Pancreas (tissue), 10 donors: Measurements from ENCODE around the gene CCNK. TPM values are rescaled to one million over a fixed set of nuclear protein-coding genes. Genes with fewer than 3 reads are reported as not detected.
A peak's percentile ranks its signal among the peaks of the same experiment; 100 is the strongest.

Experiments used
- ATAC-seq, 4 donors: fragments of 200-7000 bp; cut with Tn5 transposase; one replicate each; pipeline versions ENCODE4 v1.8.0 to v1.9.1; 2020; ENCODE audit warnings: mild to moderate bottlenecking in 4 of 4, moderate library complexity in 4 of 4
- DNase-seq, 6 donors: peaks; one replicate each; pipeline ENCODE4 v3.0.0-alpha.2; 2020
- FAIRE-seq: peaks from 2 replicates; lab custom pipeline; 2012; peaks lifted over from hg19 to GRCh38; lab: Jason Lieb, UNC
- H3K27ac ChIP-seq, 4 donors: fragments of 200-600 bp; sonication (generic); 1 replicate in 3 of 4; 2 replicates in 1 of 4; pipeline versions ENCODE4 v1.5.0 to v1.8.0; 2020
- H3K27me3 ChIP-seq, 4 donors: fragments of 200-600 bp; one replicate each; pipeline ENCODE4 v1.8.0; 2021
- H3K36me3 ChIP-seq, 3 donors: fragments of 200-600 bp; sonication (generic) in 1 of 3; one replicate each; pipeline versions ENCODE4 v1.5.0 to v1.8.0; 2020 to 2021
- H3K4me1 ChIP-seq, 3 donors: fragments of 200-600 bp; one replicate each; pipeline ENCODE4 v1.8.0; 2021
- H3K4me3 ChIP-seq, 4 donors: fragments of 200-600 bp; sonication (generic) in 2 of 4; one replicate each; pipeline versions ENCODE4 v1.5.0 to v1.8.0; 2020 to 2021
- H3K9me3 ChIP-seq, 4 donors: fragments of 200-600 bp; one replicate each; pipeline ENCODE4 v1.8.0; 2021
- CTCF ChIP-seq, 4 donors: fragments of 200-600 bp; sonication (generic) in 3 of 4; IDR thresholded peaks; one replicate each; pipeline versions ENCODE4 v1.5.0 to v1.8.0; 2021; ENCODE audit warnings: antibody characterized with exemption in 4 of 4
- whole genome bisulfite sequencing, 2 donors: extraction: QIAGEN DNeasy Blood & Tissue Kit; methylation state at CpG; one replicate each; pipeline ENCODE4 v1.1.7; 2013; 5-methylcytosine and 5-hydroxymethylcytosine counted together
- intact Hi-C, 3 donors: fragments of 100-400 bp; cut with DNase I; formaldehyde crosslinking; loops; one replicate each; pipeline versions ENCODE4 v1.11.1 to v1.14.2; 2022
- polyA plus RNA-seq, 2 donors: library from polyadenylated mRNA; stranded (reverse); fragments of 200-250 nt; gene quantifications; one replicate each; pipeline ENCODE4 v1.2.3, GENCODE V29; 2013
- total RNA-seq, 6 donors: library from RNA; stranded (reverse); fragmentation: NEBNext Ultra II Directional in 4 of 6; extraction: Animal tissue kit (Norgen Biotek cat#: 25700) in 4 of 6; gene quantifications; one replicate each; pipeline versions ENCODE4 v1.2.1 to v1.2.4, GENCODE V29; 2021 to 2023
- donor health status: healthy with polysubstance abuse.
- donor health status: DM: no; HTN: no; CAD: no; lungs with moderate emphysema.
- donor health status: DM: no; HTN: no; CAD: no.
- donor health status: control.
- donor health status: control.
- donor health status: Bipolar disorder and iron deficiency.
- donor health status: DM: yes; HTN: yes; CAD: no.
- donor health status: DM: no; HTN: no; CAD: no.
- donor health status: DM: no; HTN: no; CAD: no.
- donor health status: DM: yes; HTN: yes; CAD: no.

The CCNK gene
- total and polyA plus RNA-seq, 8 donors: 7.9 to 23.4 (median 14.5) TPM

- 84 to 88% methylated on average over 6 of the region's 6 CpGs for WGBS, 2 donors
- no peak for FAIRE-seq
- H3K36me3 ChIP-seq: no peaks in the 10 kb centered on the region
- no peak for ATAC-seq
- peak in 3 of 6 donors; percentile 21 to 71 (median 49) for DNase-seq
- no peak overlapping the region for H3K4me3 ChIP-seq
- intact Hi-C loops: loop anchor here (2.0 to 10.0 kb wide), 3 partner anchors 109 to 115 kb away; no protein-coding TSS in a partner anchor
- no peaks in the 10 kb centered on the region for H3K27me3 ChIP-seq
- H3K9me3 ChIP-seq: no peaks in the 10 kb centered on the region
- no peak overlapping the region for H3K27ac ChIP-seq
- H3K4me1 ChIP-seq: peaks cover 0 to 3% (median 0%) of the 10 kb centered on the region in 3 donors
- no peak for TF ChIP-seq CTCF (IDR thresholded peaks at IDR 0.05)
Measured at GRCh38 chr14:99519931-99520421, 38.8 kb downstream of the CCNK start.

- WGBS, 2 donors: 84 to 86% methylated on average over 11 of the region's 11 CpGs
- FAIRE-seq (no peak), DNase-seq (peak in 2 of 6 donors; percentile 39 to 58), ATAC-seq (no peak)
- Histone ChIP-seq H3K9me3 (no peaks in the 10 kb centered on the region), H3K27me3 (no peaks in the 10 kb centered on the region), H3K36me3 (no peaks in the 10 kb centered on the region), H3K27ac (no peak overlapping the region), H3K4me3 (no peak overlapping the region), H3K4me1 (peaks cover 0 to 3% (median 0%) of the 10 kb centered on the region in 3 donors)
- intact Hi-C loops: loop anchor here in 2 of 3 donors (2.0 to 10.0 kb wide), 2 partner anchors 110 to 114 kb away; no protein-coding TSS in a partner anchor
- TF ChIP-seq CTCF (IDR thresholded peaks at IDR 0.05): no peak
Measured at GRCh38 chr14:99520571-99521081, 39.4 kb downstream of the CCNK start.

DNA sequence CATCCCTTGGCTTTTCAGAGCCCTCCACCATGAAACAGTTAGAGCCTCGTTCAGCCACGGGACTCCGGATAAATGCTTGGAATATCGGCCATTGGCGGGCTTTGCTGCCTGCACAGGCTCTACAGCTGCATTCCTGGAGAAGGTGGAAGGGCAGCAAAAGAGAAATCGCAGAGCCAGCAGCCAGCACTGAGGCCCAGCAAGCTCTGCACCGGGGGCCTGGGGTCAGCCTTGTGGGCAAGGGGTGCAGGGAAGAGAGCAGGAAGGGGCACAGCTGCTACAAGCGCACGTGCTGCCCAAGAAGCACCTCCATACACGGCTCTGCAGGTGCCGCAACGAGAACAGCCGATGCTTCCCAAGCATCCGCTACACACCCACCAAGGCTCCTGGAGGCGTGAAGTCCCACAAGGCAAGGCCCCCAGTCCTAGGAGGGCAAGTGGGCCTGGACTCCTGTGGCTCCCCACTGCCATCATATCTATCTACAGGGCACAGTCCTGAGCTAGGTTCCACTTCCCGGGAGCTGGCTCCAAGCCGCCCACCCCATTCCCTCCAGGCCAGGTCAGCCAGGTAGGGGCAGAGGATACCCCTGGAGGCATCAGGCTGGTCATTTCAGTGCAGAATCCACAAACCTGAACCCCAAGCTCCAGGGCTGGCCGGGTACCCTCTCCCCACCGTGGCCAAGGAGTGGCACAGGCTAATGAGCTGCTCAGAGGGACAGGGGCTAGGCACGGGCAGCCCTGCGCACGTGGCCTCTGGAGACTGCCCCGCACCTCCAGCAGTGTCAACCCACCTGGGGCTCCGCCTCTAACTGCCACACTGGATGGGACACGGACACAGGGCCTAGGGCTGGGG is 40.2 kb downstream of the CCNK start:
- Histone ChIP-seq H3K27me3 (no peaks in the 10 kb centered on the region), H3K36me3 (no peaks in the 10 kb centered on the region), H3K27ac (no peak overlapping the region), H3K9me3 (no peaks in the 10 kb centered on the region), H3K4me1 (peaks cover 0 to 3% (median 0%) of the 10 kb centered on the region in 3 donors), H3K4me3 (no peak overlapping the region)
- FAIRE-seq (no peak), DNase-seq (peak in 2 of 6 donors; percentile 49 to 52), ATAC-seq (no peak)
- 91 to 94% methylated on average over 25 of the region's 25 CpGs for WGBS, 2 donors
- no peak for TF ChIP-seq CTCF (IDR thresholded peaks at IDR 0.05)
- intact Hi-C loops: loop anchor here in 2 of 3 donors (2.0 to 10.0 kb wide), 2 partner anchors 109 to 113 kb away; no protein-coding TSS in a partner anchor

- no peak for TF ChIP-seq CTCF (IDR thresholded peaks at IDR 0.05)
- intact Hi-C loops: loop anchor here in 1 of 3 donors (10.0 kb wide), 1 partner anchor 113 kb away; no protein-coding TSS in a partner anchor
- FAIRE-seq (no peak), ATAC-seq (no peak), DNase-seq (peak in 2 of 6 donors; percentile 44 to 48)
- H3K9me3 ChIP-seq: no peaks in the 10 kb centered on the region
- 84 to 85% methylated on average over 18 of the region's 18 CpGs for WGBS, 2 donors
- no peak overlapping the region for H3K4me3 ChIP-seq
- no peaks in the 10 kb centered on the region for H3K27me3 ChIP-seq
- peaks cover 0 to 3% (median 0%) of the 10 kb centered on the region in 3 donors for H3K4me1 ChIP-seq
- no peaks in the 10 kb centered on the region for H3K36me3 ChIP-seq
- no peak overlapping the region for H3K27ac ChIP-seq
Measured at GRCh38 chr14:99522025-99522401, 40.8 kb downstream of the CCNK start.
